H4 (cell line): ENCODE results near the gene IGFN1. TPM values are rescaled to one million over a fixed set of nuclear protein-coding genes. Genes with fewer than 3 reads are reported as not detected.

Experiments
- DNase-seq: peaks from one replicate; pipeline ENCODE4 v3.0.0-alpha.2; 2015; ENCODE audit warnings: low spot score
- total RNA-seq: library from RNA; depleted of rRNA; stranded (reverse); fragments of >200 nt; shearing (Covaris generic); gene quantifications from 2 replicates; pipeline ENCODE4 v1.2.3, GENCODE V29; 2014

Gene IGFN1
- total RNA-seq, 1 experiment from 2014 or later, result 0.14 TPM

GRCh38 chr1:201184307-201185122, 6.1 kb upstream of the IGFN1 start:
- DNase-seq, result peak; percentile 84

- no peak for DNase-seq
Observed at GRCh38 chr1:201185123-201185453, 5.5 kb upstream of the IGFN1 start.

GRCh38 chr1:201185527-201186128, 5.0 kb upstream of the IGFN1 start:
- no peak for DNase-seq

- DNase-seq, result no peak
Observed at GRCh38 chr1:201186192-201186591, 4.4 kb upstream of the IGFN1 start.

- no peak for DNase-seq
Observed at GRCh38 chr1:201189085-201189484, 1.5 kb upstream of the IGFN1 start.

GRCh38 chr1:201190005-201190404, 619 bp upstream of the IGFN1 start:
- no peak for DNase-seq

GRCh38 chr1:201191653-201192260, 1.1 kb downstream of the IGFN1 start:
- peak; percentile 65 for DNase-seq

- DNase-seq, result no peak
Observed at GRCh38 chr1:201192261-201192788, 1.7 kb downstream of the IGFN1 start.

- DNase-seq, result no peak
Observed at GRCh38 chr1:201194046-201194445, 3.4 kb downstream of the IGFN1 start.

GRCh38 chr1:201198598-201198997, 8.0 kb downstream of the IGFN1 start:
- no peak for DNase-seq

- no peak for DNase-seq
Observed at GRCh38 chr1:201205036-201205435, 14.4 kb downstream of the IGFN1 start.

GRCh38 chr1:201206176-201206575, 15.6 kb downstream of the IGFN1 start:
- DNase-seq, result no peak

GRCh38 chr1:201207046-201207445, 16.4 kb downstream of the IGFN1 start:
- DNase-seq, result no peak

GRCh38 chr1:201208236-201208635, 17.6 kb downstream of the IGFN1 start:
- DNase-seq, result no peak

- no peak for DNase-seq
Observed at GRCh38 chr1:201212056-201212455, 21.4 kb downstream of the IGFN1 start.

- DNase-seq, result no peak
Observed at GRCh38 chr1:201212461-201213055, 21.9 kb downstream of the IGFN1 start.

- DNase-seq, result no peak
Observed at GRCh38 chr1:201213106-201213770, 22.6 kb downstream of the IGFN1 start.

GRCh38 chr1:201213926-201214325, 23.3 kb downstream of the IGFN1 start:
- no peak for DNase-seq

GRCh38 chr1:201214461-201214860, 23.8 kb downstream of the IGFN1 start:
- no peak for DNase-seq

GRCh38 chr1:201214886-201215285, 24.3 kb downstream of the IGFN1 start:
- DNase-seq, result no peak

- no peak for DNase-seq
Observed at GRCh38 chr1:201215531-201216357, 25.1 kb downstream of the IGFN1 start.
